ENCODE results near the gene HPCAL1.

- TF ChIP-seq POLR2A (IDR thresholded peaks at IDR 0.05) (no peak), CTCF (IDR thresholded peaks at IDR 0.05) (no peak)
Observed at GRCh38 chr2:10342245-10342951, 39.7 kb downstream of the HPCAL1 start.
